Gastrocnemius medialis (tissue), 4 donors: ENCODE measurements around the gene HDGFL1. TPM values are rescaled to one million over a fixed set of nuclear protein-coding genes. Genes with fewer than 3 reads are reported as not detected.

Experiments
- ATAC-seq, 2 donors: fragments of 150-250 bp; one replicate each; pipeline ENCODE4 v1.9.1; 2016
- DNase-seq, 2 donors: peaks; one replicate each; pipeline ENCODE4 v3.0.0-alpha.2; 2019
- H3K27ac ChIP-seq, 4 donors: fragments of 200-600 bp; sonication (generic); 1 replicate in 1 of 4; 2 replicates in 3 of 4; pipeline ENCODE4 v1.5.1; 2016 to 2018; ENCODE audit warnings: mild to moderate bottlenecking in 2 of 4, moderate library complexity in 1 of 4
- H3K27me3 ChIP-seq, 3 donors: fragments of 200-600 bp; sonication (generic) in 2 of 3; 1 replicate in 1 of 3; 2 replicates in 2 of 3; pipeline versions ENCODE4 v1.5.1 to v1.6.0; 2016 to 2019; ENCODE audit warnings: mild to moderate bottlenecking in 1 of 3, moderate library complexity in 1 of 3
- H3K36me3 ChIP-seq, 2 donors: fragments of 200-600 bp; sonication (generic) in 1 of 2; one replicate each; pipeline ENCODE4 v1.5.1; 2017 to 2018
- H3K4me1 ChIP-seq, 2 donors: fragments of 200-600 bp; sonication (generic) in 1 of 2; one replicate each; pipeline ENCODE4 v1.5.1; 2016 to 2017; ENCODE audit warnings: mild to moderate bottlenecking in 2 of 2
- H3K4me3 ChIP-seq, 4 donors: fragments of 200-600 bp; sonication (generic) in 3 of 4; 1 replicate in 1 of 4; 2 replicates in 3 of 4; pipeline ENCODE4 v1.5.1; 2016 to 2019; ENCODE audit warnings: mild to moderate bottlenecking in 2 of 4
- H3K9me3 ChIP-seq, 3 donors: fragments of 200-600 bp; sonication (generic) in 2 of 3; 1 replicate in 1 of 3; 2 replicates in 2 of 3; pipeline ENCODE4 v1.5.1; 2016 to 2019
- POLR2A ChIP-seq, 2 donors: fragments of 450-650 bp; IDR thresholded peaks; one replicate each; pipeline ENCODE4 v1.6.1; 2017; ENCODE audit warnings: antibody characterized with exemption in 2 of 2, mild to moderate bottlenecking in 2 of 2, moderate library complexity in 2 of 2
- in situ Hi-C, 4 donors: fragments of 200-750 bp; cut with MboI; loops; one replicate each; pipeline versions ENCODE4 v1.15.0 to v1.8.0; 2017; ENCODE audit warnings: low sequenced_read_pairs in 4 of 4
- intact Hi-C: fragments of 100-400 bp; cut with DNase I; formaldehyde crosslinking; loops from one replicate; pipeline ENCODE4 v1.15.1; 2023; ENCODE audit warnings: low total_unique reads
- total RNA-seq, 4 donors: library from RNA; depleted of rRNA; stranded (reverse); fragments of >200 nt; gene quantifications; one replicate each; pipeline versions ENCODE4 v1.1.0 to v1.2.3, GENCODE V29; 2016
- TF ChIP-seq, protein P1 (sequence below), 5 experiments: fragments of 450-650 bp in 3 of 5; fragments of 200-600 bp in 2 of 5; sonication (generic) in 2 of 5; IDR thresholded peaks in 4 of 5; conservative IDR thresholded peaks in 1 of 5; 1 replicate in 4 of 5; 2 replicates in 1 of 5; pipeline ENCODE4 v1.5.1; 2016 to 2019; ENCODE audit warnings: antibody characterized with exemption in 5 of 5, mild to moderate bottlenecking in 3 of 5, moderate library complexity in 3 of 5

Gene HDGFL1
- total RNA-seq, 4 donors from 2014 or later, result not detected

DNA sequence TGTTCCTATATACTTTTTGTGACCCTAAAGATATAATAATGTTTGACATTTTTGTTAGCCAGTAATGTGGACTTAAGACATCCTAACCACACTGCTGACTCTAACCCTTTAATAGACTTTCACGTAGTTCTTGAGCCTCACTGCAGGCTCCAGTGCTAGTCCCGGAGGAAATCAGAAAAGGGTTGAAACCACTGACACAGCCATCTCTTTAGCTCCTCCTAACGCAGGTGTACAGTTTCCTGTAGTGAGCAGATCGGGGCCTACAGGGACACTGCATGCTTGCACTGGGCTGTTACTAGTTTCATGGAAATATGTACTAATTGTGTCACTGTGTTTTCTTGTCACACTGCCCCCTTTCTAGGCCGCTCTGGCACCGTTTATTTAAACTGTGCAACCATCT lies 512 bp upstream of the HDGFL1 start:
- ATAC-seq (no peak), DNase-seq (no peak)
- no peaks in the 10 kb centered on the region for H3K27me3 ChIP-seq
- no peaks in the 10 kb centered on the region for H3K36me3 ChIP-seq
- intact Hi-C loops (no loop called here), in situ Hi-C loops (no loop called here)
- no peaks in the 10 kb centered on the region for H3K4me1 ChIP-seq
- TF ChIP-seq, protein P1, sequence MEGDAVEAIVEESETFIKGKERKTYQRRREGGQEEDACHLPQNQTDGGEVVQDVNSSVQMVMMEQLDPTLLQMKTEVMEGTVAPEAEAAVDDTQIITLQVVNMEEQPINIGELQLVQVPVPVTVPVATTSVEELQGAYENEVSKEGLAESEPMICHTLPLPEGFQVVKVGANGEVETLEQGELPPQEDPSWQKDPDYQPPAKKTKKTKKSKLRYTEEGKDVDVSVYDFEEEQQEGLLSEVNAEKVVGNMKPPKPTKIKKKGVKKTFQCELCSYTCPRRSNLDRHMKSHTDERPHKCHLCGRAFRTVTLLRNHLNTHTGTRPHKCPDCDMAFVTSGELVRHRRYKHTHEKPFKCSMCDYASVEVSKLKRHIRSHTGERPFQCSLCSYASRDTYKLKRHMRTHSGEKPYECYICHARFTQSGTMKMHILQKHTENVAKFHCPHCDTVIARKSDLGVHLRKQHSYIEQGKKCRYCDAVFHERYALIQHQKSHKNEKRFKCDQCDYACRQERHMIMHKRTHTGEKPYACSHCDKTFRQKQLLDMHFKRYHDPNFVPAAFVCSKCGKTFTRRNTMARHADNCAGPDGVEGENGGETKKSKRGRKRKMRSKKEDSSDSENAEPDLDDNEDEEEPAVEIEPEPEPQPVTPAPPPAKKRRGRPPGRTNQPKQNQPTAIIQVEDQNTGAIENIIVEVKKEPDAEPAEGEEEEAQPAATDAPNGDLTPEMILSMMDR (IDR thresholded peaks at IDR 0.05 in 4 of 5, conservative IDR thresholded peaks at IDR 0.05 in 1 of 5), result no peak
- no peak for TF ChIP-seq POLR2A (IDR thresholded peaks at IDR 0.05)
- no peak overlapping the region for H3K4me3 ChIP-seq
- H3K9me3 ChIP-seq, result no peaks in the 10 kb centered on the region
- no peak overlapping the region for H3K27ac ChIP-seq

GRCh38 chr6:22570185-22570551 lies 802 bp downstream of the HDGFL1 start:
- Histone ChIP-seq H3K9me3 (no peaks in the 10 kb centered on the region), H3K4me1 (no peaks in the 10 kb centered on the region), H3K27ac (no peak overlapping the region), H3K36me3 (no peaks in the 10 kb centered on the region), H3K4me3 (no peak overlapping the region), H3K27me3 (no peaks in the 10 kb centered on the region)
- in situ Hi-C loops, result no loop called here
- ATAC-seq (no peak), DNase-seq (no peak)
- intact Hi-C loops, result no loop called here
- no peak for TF ChIP-seq POLR2A (IDR thresholded peaks at IDR 0.05)
- TF ChIP-seq, protein P1 (IDR thresholded peaks at IDR 0.05 in 4 of 5, conservative IDR thresholded peaks at IDR 0.05 in 1 of 5), result no peak

- ATAC-seq (no peak), DNase-seq (no peak)
- Histone ChIP-seq H3K27me3 (no peaks in the 10 kb centered on the region), H3K4me3 (no peak overlapping the region), H3K9me3 (no peaks in the 10 kb centered on the region), H3K4me1 (no peaks in the 10 kb centered on the region), H3K27ac (no peak overlapping the region), H3K36me3 (no peaks in the 10 kb centered on the region)
- TF ChIP-seq POLR2A (IDR thresholded peaks at IDR 0.05), result no peak
- TF ChIP-seq, protein P1 (IDR thresholded peaks at IDR 0.05 in 4 of 5, conservative IDR thresholded peaks at IDR 0.05 in 1 of 5), result no peak
- in situ Hi-C loops, result no loop called here
- intact Hi-C loops, result no loop called here
Observed at GRCh38 chr6:22575190-22575589, 5.8 kb downstream of the HDGFL1 start.

- DNase-seq (no peak), ATAC-seq (no peak)
- no peaks in the 10 kb centered on the region for H3K27me3 ChIP-seq
- intact Hi-C loops, result no loop called here
- H3K9me3 ChIP-seq, result no peaks in the 10 kb centered on the region
- H3K4me3 ChIP-seq, result no peak overlapping the region
- no peak for TF ChIP-seq POLR2A (IDR thresholded peaks at IDR 0.05)
- TF ChIP-seq, protein P1 (IDR thresholded peaks at IDR 0.05 in 4 of 5, conservative IDR thresholded peaks at IDR 0.05 in 1 of 5), result no peak
- no peaks in the 10 kb centered on the region for H3K4me1 ChIP-seq
- H3K27ac ChIP-seq, result no peak overlapping the region
- H3K36me3 ChIP-seq, result no peaks in the 10 kb centered on the region
- in situ Hi-C loops, result no loop called here
Observed at GRCh38 chr6:22579439-22579838, 10.1 kb downstream of the HDGFL1 start.

- Histone ChIP-seq H3K4me3 (no peak overlapping the region), H3K27ac (no peak overlapping the region), H3K4me1 (no peaks in the 10 kb centered on the region), H3K36me3 (no peaks in the 10 kb centered on the region), H3K27me3 (no peaks in the 10 kb centered on the region), H3K9me3 (no peaks in the 10 kb centered on the region)
- in situ Hi-C loops (no loop called here), intact Hi-C loops (no loop called here)
- ATAC-seq, result no peak
- no peak for DNase-seq
- TF ChIP-seq, protein P1 (IDR thresholded peaks at IDR 0.05 in 4 of 5, conservative IDR thresholded peaks at IDR 0.05 in 1 of 5), result no peak
- TF ChIP-seq POLR2A (IDR thresholded peaks at IDR 0.05), result no peak
Observed at GRCh38 chr6:22580337-22580736, 11.0 kb downstream of the HDGFL1 start.
